NCI-H2171 treated with DMSO at 0.1 percent for 48 hours (cell line): Measurements from ENCODE around the gene EXOC3L4.

Experiments
- DNase-seq: peaks from one replicate; lab custom pipeline; 2025; lab: John Stamatoyannopoulos, UW

EXOC3L4 gene

GRCh38 chr14:103070971-103071542 lies 23.5 kb upstream of the EXOC3L4 start:
- DNase-seq: no peak

- DNase-seq: no peak
Observed at GRCh38 chr14:103071544-103072251, 22.8 kb upstream of the EXOC3L4 start.

GRCh38 chr14:103072595-103073366 lies 21.7 kb upstream of the EXOC3L4 start:
- no peak for DNase-seq

- DNase-seq: no peak
Observed at GRCh38 chr14:103073367-103073875, 21.1 kb upstream of the EXOC3L4 start.

- no peak for DNase-seq
Observed at GRCh38 chr14:103073876-103074728, 20.4 kb upstream of the EXOC3L4 start.

GRCh38 chr14:103074729-103075367 lies 19.7 kb upstream of the EXOC3L4 start:
- DNase-seq: no peak

GRCh38 chr14:103078420-103078749 lies 16.1 kb upstream of the EXOC3L4 start:
- DNase-seq: peak; percentile 93

- no peak for DNase-seq
Observed at GRCh38 chr14:103078860-103079587, 15.5 kb upstream of the EXOC3L4 start.

GRCh38 chr14:103081951-103082350 lies 12.6 kb upstream of the EXOC3L4 start:
- no peak for DNase-seq

GRCh38 chr14:103084021-103084919 lies 10.3 kb upstream of the EXOC3L4 start, which contains the start of gene LBHD2:
Gene LBHD2, plus strand, starts transcription at chr14:103084210. Its CDS starts 1,803 bp downstream, at chr14:103086013.
- no peak for DNase-seq

GRCh38 chr14:103085106-103086091 lies 9.1 kb upstream of the EXOC3L4 start:
- no peak for DNase-seq

GRCh38 chr14:103086771-103087342 lies 7.7 kb upstream of the EXOC3L4 start:
- DNase-seq: no peak

GRCh38 chr14:103087343-103087835 lies 7.1 kb upstream of the EXOC3L4 start:
- no peak for DNase-seq

- DNase-seq: no peak
Observed at GRCh38 chr14:103088921-103089320, 5.6 kb upstream of the EXOC3L4 start.

GRCh38 chr14:103089386-103090335 lies 4.9 kb upstream of the EXOC3L4 start:
- DNase-seq: no peak

GRCh38 chr14:103090481-103091020 lies 4.0 kb upstream of the EXOC3L4 start:
- DNase-seq: no peak
